Smooth muscle cell of the pulmonary artery (primary cell): ENCODE results near the gene ADNP. TPM values are rescaled to one million over a fixed set of nuclear protein-coding genes. Genes with fewer than 3 reads are reported as not detected.

Experiments
- total RNA-seq: library from RNA; depleted of rRNA; stranded (reverse); fragments of >200 nt; gene quantifications from 2 replicates; pipeline ENCODE4 v1.2.3, GENCODE V29; 2014

ADNP gene
- 40.4 and 49.5 TPM in 2 replicates for total RNA-seq

GRCh38 chr20:50931306-50932015 lies at the start of gene ADNP:
ADNP (minus strand) TSS chr20:50931437; CDS start chr20:50903996, 27,441 bp downstream.

GRCh38 chr20:50958615-50959542 lies 27.6 kb upstream of the ADNP start, which contains the start of gene MOCS3:
MOCS3 (plus strand) TSS chr20:50958818; CDS start chr20:50958843, 25 bp downstream.

GRCh38 chr20:50957798-50958614 lies 26.8 kb upstream of the ADNP start, which contains the start of gene DPM1:
DPM1 (minus strand) TSS chr20:50958532; CDS start chr20:50958523, 9 bp downstream.

Other genes starting within 250 kb of the ADNP start
- 0.33 and 0.73 TPM in 2 replicates for gene RIPOR3, start 239.9 kb downstream of the ADNP start, total RNA-seq
- gene PARD6B, start 199.9 kb downstream of the ADNP start, total RNA-seq = 0.20 and 0.59 TPM in 2 replicates
- 13.5 and 19.5 TPM in 2 replicates for gene BCAS4, start 136.4 kb downstream of the ADNP start, total RNA-seq
- gene DPM1, start 27.1 kb upstream of the ADNP start, total RNA-seq = 39.4 and 43.4 TPM in 2 replicates
- gene MOCS3, start 27.4 kb upstream of the ADNP start, total RNA-seq = 7.6 and 8.3 TPM in 2 replicates
- 3.2 and 18.6 TPM in 2 replicates for gene KCNG1, start 91.7 kb upstream of the ADNP start, total RNA-seq